Body of pancreas (tissue), 4 donors: ENCODE data around the gene NCOA3.

Experiments used
- POLR2A ChIP-seq, 3 donors: fragments of 450-650 bp; IDR thresholded peaks; one replicate each; pipeline ENCODE4 v1.6.1; 2016; ENCODE audit warnings: antibody characterized with exemption in 3 of 3, mild to moderate bottlenecking in 2 of 3
- TF ChIP-seq, protein P1 (sequence below), 7 experiments: fragments of 450-650 bp in 4 of 7; fragments of 200-600 bp in 3 of 7; sonication (generic) in 3 of 7; IDR thresholded peaks; one replicate each; pipeline ENCODE4 v1.5.1; 2016 to 2019; ENCODE audit warnings: antibody characterized with exemption in 7 of 7

DNA sequence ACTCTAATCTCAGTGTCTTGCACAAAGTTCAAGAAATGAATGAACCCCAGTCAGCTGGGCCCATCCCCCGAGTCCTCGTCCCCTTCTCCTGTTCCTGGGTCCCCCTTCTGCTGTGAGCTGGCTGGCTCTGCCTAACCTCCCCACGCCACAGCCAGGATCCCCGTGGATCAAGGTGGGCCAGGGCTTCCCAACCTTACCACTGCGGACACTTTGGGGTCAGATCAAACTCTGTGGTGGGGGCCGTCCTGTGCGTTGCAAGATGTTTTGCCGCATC, 167.4 kb downstream of the NCOA3 start:
- TF ChIP-seq, protein P1, sequence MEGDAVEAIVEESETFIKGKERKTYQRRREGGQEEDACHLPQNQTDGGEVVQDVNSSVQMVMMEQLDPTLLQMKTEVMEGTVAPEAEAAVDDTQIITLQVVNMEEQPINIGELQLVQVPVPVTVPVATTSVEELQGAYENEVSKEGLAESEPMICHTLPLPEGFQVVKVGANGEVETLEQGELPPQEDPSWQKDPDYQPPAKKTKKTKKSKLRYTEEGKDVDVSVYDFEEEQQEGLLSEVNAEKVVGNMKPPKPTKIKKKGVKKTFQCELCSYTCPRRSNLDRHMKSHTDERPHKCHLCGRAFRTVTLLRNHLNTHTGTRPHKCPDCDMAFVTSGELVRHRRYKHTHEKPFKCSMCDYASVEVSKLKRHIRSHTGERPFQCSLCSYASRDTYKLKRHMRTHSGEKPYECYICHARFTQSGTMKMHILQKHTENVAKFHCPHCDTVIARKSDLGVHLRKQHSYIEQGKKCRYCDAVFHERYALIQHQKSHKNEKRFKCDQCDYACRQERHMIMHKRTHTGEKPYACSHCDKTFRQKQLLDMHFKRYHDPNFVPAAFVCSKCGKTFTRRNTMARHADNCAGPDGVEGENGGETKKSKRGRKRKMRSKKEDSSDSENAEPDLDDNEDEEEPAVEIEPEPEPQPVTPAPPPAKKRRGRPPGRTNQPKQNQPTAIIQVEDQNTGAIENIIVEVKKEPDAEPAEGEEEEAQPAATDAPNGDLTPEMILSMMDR (IDR thresholded peaks at IDR 0.05): no peak
- no peak for TF ChIP-seq POLR2A (IDR thresholded peaks at IDR 0.05)
